ENCODE data around the gene BACH2. TPM values are rescaled to one million over a fixed set of nuclear protein-coding genes. Genes with fewer than 3 reads are reported as not detected.
"Not testable (repeated sequence)": the region's sequence is repeated elsewhere in the genome, so short reads cannot be mapped to it uniquely, and the experiment has no call there.

The BACH2 gene
- total RNA-seq, 2 experiments from 2014 or later = 157 to 170 TPM

DNA sequence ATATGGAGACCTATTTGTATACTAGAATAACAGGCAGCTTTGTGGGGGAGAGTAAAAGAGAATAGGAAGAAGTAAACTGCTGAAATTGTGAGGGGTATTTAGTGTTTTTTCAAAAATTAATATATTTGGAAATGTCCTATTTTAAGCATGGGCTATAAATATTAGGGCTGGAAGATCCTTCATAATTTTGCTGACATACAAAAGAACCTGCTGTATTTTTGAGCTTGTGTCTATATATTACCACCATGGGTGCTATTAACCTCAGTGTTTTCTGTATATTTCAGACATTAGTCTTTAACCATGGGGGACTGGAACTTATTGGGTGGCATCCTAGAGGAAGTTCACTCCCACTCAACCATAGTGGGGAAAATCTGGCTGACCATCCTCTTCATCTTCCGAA, 402.5 kb downstream of the BACH2 start, which contains the start of gene GJA10:
Gene GJA10 (plus strand): TSS at position 301 of the 400 bp plus-strand sequence. CDS start 0 bp downstream, at position 301.
- Mint-ChIP-seq H3K36me3 (ENCODE audit: low read depth) (no peaks in the 10 kb centered on the region), H3K9me3 (no peaks in the 10 kb centered on the region), H3K27me3 (peaks cover 68% of the 10 kb centered on the region), H3K4me3 (no peak within 1 kb of the TSS), H3K4me1 (ENCODE audit: low read depth) (no peaks in the 10 kb centered on the region), H3K27ac (no peak within 1 kb of the TSS)
- Histone ChIP-seq H3K4me1 (ENCODE audit: insufficient read depth, low read length) (no peaks in the 10 kb centered on the region), H3K36me3 (ENCODE audit: insufficient read depth, low read length) (no peaks in the 10 kb centered on the region), H3K4me3 (ENCODE audit: low read length) (no peak within 1 kb of the TSS), H3K9me3 (ENCODE audit: control insufficient read depth in 1 of 2, insufficient read depth in 1 of 2, low read length in 2 of 2) (no peaks in the 10 kb centered on the region), H3K27ac (ENCODE audit: low read depth in 1 of 2, low read length in 2 of 2) (no peak within 1 kb of the TSS), H3K27me3 (ENCODE audit: control insufficient read depth in 1 of 2, insufficient read depth in 2 of 2, low read length in 2 of 2) (peaks cover 14 to 23% of the 10 kb centered on the region in 2 experiments)
- TF ChIP-seq, protein P1, sequence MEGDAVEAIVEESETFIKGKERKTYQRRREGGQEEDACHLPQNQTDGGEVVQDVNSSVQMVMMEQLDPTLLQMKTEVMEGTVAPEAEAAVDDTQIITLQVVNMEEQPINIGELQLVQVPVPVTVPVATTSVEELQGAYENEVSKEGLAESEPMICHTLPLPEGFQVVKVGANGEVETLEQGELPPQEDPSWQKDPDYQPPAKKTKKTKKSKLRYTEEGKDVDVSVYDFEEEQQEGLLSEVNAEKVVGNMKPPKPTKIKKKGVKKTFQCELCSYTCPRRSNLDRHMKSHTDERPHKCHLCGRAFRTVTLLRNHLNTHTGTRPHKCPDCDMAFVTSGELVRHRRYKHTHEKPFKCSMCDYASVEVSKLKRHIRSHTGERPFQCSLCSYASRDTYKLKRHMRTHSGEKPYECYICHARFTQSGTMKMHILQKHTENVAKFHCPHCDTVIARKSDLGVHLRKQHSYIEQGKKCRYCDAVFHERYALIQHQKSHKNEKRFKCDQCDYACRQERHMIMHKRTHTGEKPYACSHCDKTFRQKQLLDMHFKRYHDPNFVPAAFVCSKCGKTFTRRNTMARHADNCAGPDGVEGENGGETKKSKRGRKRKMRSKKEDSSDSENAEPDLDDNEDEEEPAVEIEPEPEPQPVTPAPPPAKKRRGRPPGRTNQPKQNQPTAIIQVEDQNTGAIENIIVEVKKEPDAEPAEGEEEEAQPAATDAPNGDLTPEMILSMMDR (IDR thresholded peaks at IDR 0.05) = no peak
- POLR2A ChIA-PET = interaction anchor here (0.6 kb wide), 1 partner anchor 43 kb away, joined by 3 read pairs; no protein-coding TSS in a partner anchor
- DNase-seq (no peak), ATAC-seq (ENCODE audit: poor library complexity) (no peak)
- CTCF ChIA-PET = no interaction called here
- intact Hi-C loops (cut with DNase I, micrococcal nuclease) = no loop called here

- H3K4me1 Mint-ChIP-seq (ENCODE audit: low read depth); H3K4me1 ChIP-seq (ENCODE audit: insufficient read depth, low read length); H3K9me3 Mint-ChIP-seq; H3K27ac Mint-ChIP-seq; POLR2A ChIA-PET; DNase-seq; H3K4me3 ChIP-seq (ENCODE audit: low read length); H3K36me3 ChIP-seq (ENCODE audit: insufficient read depth, low read length); H3K36me3 Mint-ChIP-seq (ENCODE audit: low read depth); H3K4me3 Mint-ChIP-seq; intact Hi-C loops (cut with DNase I, micrococcal nuclease); H3K27ac ChIP-seq (ENCODE audit: low read depth in 1 of 2, low read length in 2 of 2); ATAC-seq (ENCODE audit: poor library complexity); H3K9me3 ChIP-seq (ENCODE audit: control insufficient read depth in 1 of 2, insufficient read depth in 1 of 2, low read length in 2 of 2); CTCF ChIA-PET: not testable (repeated sequence)
- H3K27me3 ChIP-seq (ENCODE audit: control insufficient read depth in 1 of 2, insufficient read depth in 2 of 2, low read length in 2 of 2) = peaks cover 14 to 30% of the 10 kb centered on the region in 2 experiments
- H3K27me3 Mint-ChIP-seq = peaks cover 74% of the 10 kb centered on the region
Measured at GRCh38 chr6:89892577-89892976, 404.1 kb downstream of the BACH2 start.

DNA sequence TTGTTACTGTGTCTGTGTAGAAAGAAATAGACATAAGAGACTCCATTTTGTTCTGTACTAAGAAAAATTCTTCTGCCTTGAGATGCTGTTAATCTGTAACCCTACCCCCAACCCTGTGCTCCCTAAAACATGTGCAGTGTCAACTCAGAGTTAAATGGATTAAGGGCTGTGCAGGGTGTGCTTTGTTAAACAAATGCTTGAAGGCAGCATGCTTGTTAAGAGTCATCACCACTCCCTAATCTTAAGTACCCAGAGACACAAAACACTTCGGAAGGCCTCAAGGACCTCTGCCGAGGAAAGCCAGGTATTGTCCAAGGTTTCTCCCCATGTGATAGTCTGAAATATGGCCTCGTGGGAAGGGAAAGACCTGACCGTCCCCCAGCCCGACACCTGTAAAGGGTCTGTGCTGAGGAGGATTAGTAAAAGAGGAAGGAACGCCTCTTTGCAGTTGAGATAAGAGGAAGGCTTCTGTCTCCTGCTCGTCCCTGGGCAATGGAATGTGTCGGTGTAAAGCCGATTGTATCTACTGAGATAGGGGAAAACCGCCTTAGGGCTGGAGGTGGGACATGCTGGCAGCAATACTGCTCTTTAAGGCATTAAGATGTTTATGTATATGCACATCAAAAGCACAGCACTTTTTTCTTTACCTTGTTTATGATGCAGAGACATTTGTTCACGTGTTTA, 405.7 kb downstream of the BACH2 start:
- intact Hi-C loops (cut with DNase I, micrococcal nuclease); POLR2A ChIA-PET; H3K9me3 Mint-ChIP-seq; H3K4me3 ChIP-seq (ENCODE audit: low read length); H3K4me1 Mint-ChIP-seq (ENCODE audit: low read depth); CTCF ChIA-PET; H3K4me3 Mint-ChIP-seq; H3K36me3 Mint-ChIP-seq (ENCODE audit: low read depth); H3K27ac Mint-ChIP-seq; DNase-seq; H3K27ac ChIP-seq (ENCODE audit: low read depth in 1 of 2, low read length in 2 of 2); H3K36me3 ChIP-seq (ENCODE audit: insufficient read depth, low read length); ATAC-seq (ENCODE audit: poor library complexity): not testable (repeated sequence)
- Histone ChIP-seq H3K4me1 (ENCODE audit: insufficient read depth, low read length) (peaks cover 11% of the 10 kb centered on the region), H3K9me3 (ENCODE audit: control insufficient read depth in 1 of 2, insufficient read depth in 1 of 2, low read length in 2 of 2) (peaks cover 0 to 16% of the 10 kb centered on the region in 2 experiments), H3K27me3 (ENCODE audit: control insufficient read depth in 1 of 2, insufficient read depth in 2 of 2, low read length in 2 of 2) (peaks cover 14 to 28% of the 10 kb centered on the region in 2 experiments)
- peaks cover 61% of the 10 kb centered on the region for H3K27me3 Mint-ChIP-seq

GRCh38 chr6:89888871-89889270, 407.8 kb downstream of the BACH2 start:
- H3K4me1 ChIP-seq (ENCODE audit: insufficient read depth, low read length) = peaks cover 11% of the 10 kb centered on the region
- Mint-ChIP-seq H3K36me3 (ENCODE audit: low read depth) (no peaks in the 10 kb centered on the region), H3K27me3 (peaks cover 42% of the 10 kb centered on the region), H3K4me3 (no peak overlapping the region), H3K9me3 (no peaks in the 10 kb centered on the region), H3K27ac (no peak overlapping the region), H3K4me1 (ENCODE audit: low read depth) (no peaks in the 10 kb centered on the region)
- no peak overlapping the region for H3K4me3 ChIP-seq (ENCODE audit: low read length)
- H3K27ac ChIP-seq (ENCODE audit: low read depth in 1 of 2, low read length in 2 of 2) = no peak overlapping the region
- intact Hi-C loops (cut with DNase I, micrococcal nuclease) = no loop called here
- peaks cover 3 to 19% of the 10 kb centered on the region in 2 experiments for H3K27me3 ChIP-seq (ENCODE audit: control insufficient read depth in 1 of 2, insufficient read depth in 2 of 2, low read length in 2 of 2)
- H3K9me3 ChIP-seq (ENCODE audit: control insufficient read depth in 1 of 2, insufficient read depth in 1 of 2, low read length in 2 of 2) = peaks cover 0 to 16% of the 10 kb centered on the region in 2 experiments
- no peaks in the 10 kb centered on the region for H3K36me3 ChIP-seq (ENCODE audit: insufficient read depth, low read length)
- TF ChIP-seq, protein P1 (IDR thresholded peaks at IDR 0.05) = no peak
- ChIA-PET POLR2A (no interaction called here), CTCF (no interaction called here)
- DNase-seq (no peak), ATAC-seq (ENCODE audit: poor library complexity) (no peak)
